GM10248 (cell line): ENCODE results near the gene USP2.

Experiments
- CTCF ChIA-PET: fragments of 300-600 bp; sonication (Branson Sonifier 250); formaldehyde crosslinking; extraction: SDS; loops from one replicate; lab custom pipeline; 2021; ENCODE audit warnings: antibody characterized with exemption; lab: Yijun Ruan, JAX
- POLR2A ChIA-PET: fragments of 350-650 bp; sonication (Branson Sonifier 250); formaldehyde crosslinking; extraction: SDS; loops from one replicate; lab custom pipeline; 2020; ENCODE audit warnings: antibody characterized with exemption; lab: Yijun Ruan, JAX
- DNase-seq: peaks from one replicate; pipeline ENCODE4 v3.0.0; 2012; ENCODE audit errors: extremely low spot score
- CTCF ChIP-seq: IDR thresholded peaks from 2 replicates; pipeline ENCODE4 v1.5.1; 2012; ENCODE audit warnings: mild to moderate bottlenecking, low read depth; ENCODE audit errors: extremely low read depth, missing control alignments, control extremely low read depth

Gene USP2

GRCh38 chr11:119305556-119306372, 75.7 kb downstream of the USP2 start:
- no peak for DNase-seq
- ChIA-PET CTCF (interaction anchor here (0.7 to 9.7 kb wide), 5 partner anchors 10 to 50 kb away, joined by 3 to 85 read pairs (median 6); no protein-coding TSS in a partner anchor), POLR2A (no interaction called here)
- no peak for TF ChIP-seq CTCF
